ENCODE data around the gene MED28.

- no peak for TF ChIP-seq CTCF (IDR thresholded peaks at IDR 0.05)
- no peak for TF ChIP-seq EZH2 (IDR thresholded peaks at IDR 0.05; ENCODE audit: borderline replicate concordance, insufficient read depth, low read depth, low read length, poor library complexity, severe bottlenecking)
Observed at GRCh38 chr4:17578482-17578891, 36.0 kb upstream of the MED28 start.

All from B cell (primary cell).